ENCODE data around the gene NEBL. TPM values are rescaled to one million over a fixed set of nuclear protein-coding genes. Genes with fewer than 3 reads are reported as not detected.

Gene NEBL
- total RNA-seq, 2 donors from 2014 or later, result 18.5 to 40.7 TPM

DNA sequence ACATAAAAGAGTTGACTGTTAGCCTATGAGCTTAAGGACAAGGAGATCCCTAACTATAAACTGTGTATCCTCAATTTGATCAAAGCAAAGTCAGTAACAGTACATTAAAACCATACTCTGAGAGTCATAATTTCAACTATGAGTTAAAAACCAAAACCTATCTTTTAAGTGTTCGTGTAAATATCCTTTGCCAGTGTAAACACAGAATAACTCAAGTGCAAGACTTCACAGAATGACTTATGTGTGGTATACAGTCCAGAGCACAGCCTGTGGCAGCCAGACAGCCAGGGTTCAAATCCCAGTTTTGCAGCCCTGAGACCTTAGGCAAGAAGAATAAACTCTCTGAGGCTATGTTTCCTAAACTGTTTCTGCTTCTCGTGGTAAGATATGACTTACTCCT, 30.3 kb upstream of the NEBL start:
- intact Hi-C loops (cut with DNase I), result no loop called here
- no peaks in the 10 kb centered on the region for H3K4me1 ChIP-seq
- no peak for ATAC-seq
- 48 to 75% methylated on average over 2 of the region's 2 CpGs for WGBS, 2 donors
- no peaks in the 10 kb centered on the region for H3K36me3 ChIP-seq (replicated peaks in 1 of 2; ENCODE audit: insufficient read depth in 1 of 2, low read depth in 2 of 2)
- H3K27ac ChIP-seq, result no peak overlapping the region
- H3K27me3 ChIP-seq, result no peaks in the 10 kb centered on the region
- no peak for DNase-seq
- H3K9me3 ChIP-seq, result no peaks in the 10 kb centered on the region
- TF ChIP-seq POLR2A (IDR thresholded peaks at IDR 0.05) (no peak), CTCF (IDR thresholded peaks at IDR 0.05) (no peak)
- H3K4me3 ChIP-seq, result no peak overlapping the region

- WGBS, 2 donors, result 84 to 86% methylated on average over 5 of the region's 5 CpGs
- no peaks in the 10 kb centered on the region for H3K9me3 ChIP-seq
- no peaks in the 10 kb centered on the region for H3K4me1 ChIP-seq
- no peak overlapping the region for H3K4me3 ChIP-seq
- no peaks in the 10 kb centered on the region for H3K36me3 ChIP-seq (replicated peaks in 1 of 2; ENCODE audit: insufficient read depth in 1 of 2, low read depth in 2 of 2)
- H3K27me3 ChIP-seq, result no peaks in the 10 kb centered on the region
- H3K27ac ChIP-seq, result no peak overlapping the region
- no peak for DNase-seq
- no peak for ATAC-seq
- intact Hi-C loops (cut with DNase I), result no loop called here
- TF ChIP-seq POLR2A (IDR thresholded peaks at IDR 0.05) (no peak), CTCF (IDR thresholded peaks at IDR 0.05) (no peak)
Measured at GRCh38 chr10:20922451-20922850, 25.3 kb upstream of the NEBL start.

DNA sequence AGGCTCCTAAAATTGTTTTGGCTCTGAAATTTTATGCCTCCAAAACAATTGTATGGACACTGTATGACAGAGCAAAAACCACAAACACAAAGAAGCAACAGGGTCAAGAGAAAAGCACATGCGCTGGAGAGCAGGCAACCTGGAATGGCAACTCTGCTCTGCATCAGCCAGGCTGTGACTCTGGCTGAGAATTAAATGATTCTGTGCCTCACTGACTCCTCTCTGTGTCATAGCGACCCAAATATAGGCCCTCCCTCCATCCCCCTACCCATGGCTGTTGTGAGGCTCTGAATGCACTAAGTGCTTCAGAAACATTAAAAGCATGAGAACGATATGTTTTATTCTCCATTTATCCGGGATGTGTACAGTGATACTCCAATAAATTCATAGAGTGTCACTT, 24.9 kb upstream of the NEBL start:
- DNase-seq (no peak), ATAC-seq (no peak)
- Histone ChIP-seq H3K9me3 (no peaks in the 10 kb centered on the region), H3K27ac (no peak overlapping the region), H3K27me3 (no peaks in the 10 kb centered on the region), H3K4me3 (no peak overlapping the region), H3K36me3 (replicated peaks in 1 of 2; ENCODE audit: insufficient read depth in 1 of 2, low read depth in 2 of 2) (no peaks in the 10 kb centered on the region), H3K4me1 (no peaks in the 10 kb centered on the region)
- TF ChIP-seq CTCF (IDR thresholded peaks at IDR 0.05) (no peak), POLR2A (IDR thresholded peaks at IDR 0.05) (no peak)
- intact Hi-C loops (cut with DNase I), result no loop called here
- WGBS, 2 donors, result 87 to 89% methylated on average over 4 of the region's 4 CpGs

DNA sequence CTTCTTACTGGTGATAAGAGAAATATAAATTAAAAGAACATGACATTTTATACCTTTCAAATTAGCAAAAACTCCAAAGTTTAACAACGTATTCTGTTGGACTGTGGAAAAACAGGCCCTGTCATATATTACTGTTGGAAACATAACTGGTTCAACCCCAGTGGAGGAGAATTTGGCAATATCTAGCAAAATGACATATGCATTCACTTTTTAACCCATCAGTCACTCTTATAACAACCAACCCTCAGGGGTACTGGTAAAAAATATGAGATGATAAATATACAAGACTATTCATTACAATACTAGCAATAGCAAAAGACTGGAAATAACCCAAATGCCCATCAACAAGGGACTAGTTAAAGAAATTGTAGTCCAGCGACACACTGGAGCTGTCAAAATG, 22.9 kb upstream of the NEBL start:
- no peaks in the 10 kb centered on the region for H3K9me3 ChIP-seq
- no peaks in the 10 kb centered on the region for H3K27me3 ChIP-seq
- intact Hi-C loops (cut with DNase I), result no loop called here
- H3K27ac ChIP-seq, result no peak overlapping the region
- no peaks in the 10 kb centered on the region for H3K4me1 ChIP-seq
- 94 to 95% methylated on average over 2 of the region's 2 CpGs for WGBS, 2 donors
- no peak for DNase-seq
- no peak for TF ChIP-seq POLR2A (IDR thresholded peaks at IDR 0.05)
- TF ChIP-seq CTCF (IDR thresholded peaks at IDR 0.05), result no peak
- H3K36me3 ChIP-seq (replicated peaks in 1 of 2; ENCODE audit: insufficient read depth in 1 of 2, low read depth in 2 of 2), result no peaks in the 10 kb centered on the region
- no peak for ATAC-seq
- H3K4me3 ChIP-seq, result no peak overlapping the region

DNA sequence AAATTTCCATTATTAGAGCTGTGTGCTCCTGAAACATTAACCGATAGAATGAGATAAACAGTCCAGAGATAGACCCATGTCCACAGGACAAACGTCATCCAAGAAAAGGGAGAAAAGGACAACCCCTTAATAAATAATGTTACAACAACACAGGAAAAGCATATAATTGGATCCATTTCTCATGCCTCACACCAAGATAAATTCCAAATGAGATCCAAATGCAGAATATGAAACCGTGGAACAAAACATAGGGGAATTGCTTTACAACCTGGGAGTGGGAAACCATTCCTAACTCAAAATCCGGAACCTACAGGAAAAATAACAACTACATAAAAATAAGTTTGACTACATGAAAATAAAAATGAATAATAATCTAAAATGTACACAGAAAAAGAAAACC, 22.4 kb upstream of the NEBL start:
- DNase-seq, result no peak
- Histone ChIP-seq H3K27ac (no peak overlapping the region), H3K4me3 (no peak overlapping the region), H3K36me3 (replicated peaks in 1 of 2; ENCODE audit: insufficient read depth in 1 of 2, low read depth in 2 of 2) (no peaks in the 10 kb centered on the region), H3K27me3 (no peaks in the 10 kb centered on the region), H3K4me1 (no peaks in the 10 kb centered on the region), H3K9me3 (no peaks in the 10 kb centered on the region)
- no peak for TF ChIP-seq CTCF (IDR thresholded peaks at IDR 0.05)
- no peak for TF ChIP-seq POLR2A (IDR thresholded peaks at IDR 0.05)
- intact Hi-C loops (cut with DNase I), result no loop called here
- WGBS, 2 donors, result 85 to 91% methylated on average over 4 of the region's 4 CpGs
- ATAC-seq, result no peak
